Calu3 (cell line): ENCODE data around the gene FITM1. TPM values are rescaled to one million over a fixed set of nuclear protein-coding genes. Genes with fewer than 3 reads are reported as not detected.

Source experiments
- BruUV-seq: library from RNA; stranded (reverse); fragments of 400-500 nt; replicated peaks from 2 replicates; lab custom pipeline; 2021; lab: Mats Ljungman, UMichigan
- CTCF ChIA-PET: fragments of 300-600 bp; sonication (Branson Sonifier 250); formaldehyde crosslinking; loops from one replicate; lab custom pipeline; 2022; ENCODE audit warnings: antibody characterized with exemption; lab: Charles Lee
- DNase-seq: peaks from one replicate; pipeline ENCODE4 v3.0.0; 2022
- H3K27ac Mint-ChIP-seq: one replicate; pipeline ENCODE4 v1.8.0; 2022; ENCODE audit warnings: mixed read lengths; ENCODE audit not compliant: unreplicated experiment
- H3K27me3 Mint-ChIP-seq: one replicate; pipeline ENCODE4 v1.8.0; 2022; ENCODE audit warnings: mixed read lengths; ENCODE audit not compliant: unreplicated experiment
- H3K36me3 Mint-ChIP-seq: one replicate; pipeline ENCODE4 v1.8.0; 2022; ENCODE audit warnings: mild to moderate bottlenecking, moderate library complexity, mixed read lengths; ENCODE audit not compliant: insufficient read depth, unreplicated experiment
- H3K4me1 Mint-ChIP-seq: one replicate; pipeline ENCODE4 v1.8.0; 2022; ENCODE audit warnings: mild to moderate bottlenecking, low read depth, mixed read lengths; ENCODE audit not compliant: unreplicated experiment
- H3K4me3 Mint-ChIP-seq: one replicate; pipeline ENCODE4 v1.8.0; 2022; ENCODE audit warnings: mild to moderate bottlenecking, low read depth, moderate library complexity, mixed read lengths; ENCODE audit not compliant: unreplicated experiment
- H3K9me3 Mint-ChIP-seq: one replicate; pipeline ENCODE4 v1.8.0; 2022; ENCODE audit warnings: low read depth, mixed read lengths; ENCODE audit not compliant: unreplicated experiment
- CTCF ChIP-seq: fragments of 200-600 bp; IDR thresholded peaks from one replicate; pipeline ENCODE4 v1.8.0; 2022; ENCODE audit warnings: antibody characterized with exemption; ENCODE audit not compliant: unreplicated experiment
- intact Hi-C: fragments of 100-400 bp; cut with micrococcal nuclease; formaldehyde crosslinking; loops from one replicate; pipeline ENCODE4 v1.10.0; 2022; ENCODE audit not compliant: unreplicated experiment
- total RNA-seq: library from RNA; stranded (reverse); gene quantifications from 2 replicates; pipeline ENCODE4 v1.2.3, GENCODE V29; 2022

The FITM1 gene
- total RNA-seq, 1 experiment from 2014 or later: 0.47 TPM

DNA sequence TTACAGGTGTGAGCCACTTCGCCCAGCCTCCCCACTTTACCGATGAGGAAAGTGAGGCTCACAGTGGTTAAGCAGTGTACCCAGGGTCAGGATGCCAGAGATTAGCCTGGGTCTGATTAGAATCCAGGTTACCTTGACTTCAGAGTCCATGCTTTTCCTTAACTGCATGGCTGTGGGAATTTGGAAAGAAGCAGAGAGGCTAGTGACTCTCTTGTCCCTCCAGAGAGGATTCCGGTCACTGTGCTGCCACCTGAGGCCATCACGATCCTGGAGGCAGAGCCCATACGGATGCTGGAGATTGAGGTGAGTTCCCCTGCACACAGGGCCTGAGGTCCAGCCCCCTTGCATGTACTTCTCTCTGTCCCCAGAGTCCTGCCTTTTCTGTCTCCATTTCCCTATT, 46.1 kb downstream of the FITM1 start:
- Mint-ChIP-seq H3K4me3 (no peak overlapping the region), H3K27me3 (no peaks in the 10 kb centered on the region), H3K4me1 (no peaks in the 10 kb centered on the region), H3K36me3 (peaks cover 66% of the 10 kb centered on the region), H3K9me3 (no peaks in the 10 kb centered on the region), H3K27ac (no peak overlapping the region)
- CTCF ChIA-PET: no interaction called here
- intact Hi-C loops: no loop called here
- no TSS peak for BruUV-seq
- TF ChIP-seq CTCF: no peak
- no peak for DNase-seq

- CTCF ChIA-PET: no interaction called here
- intact Hi-C loops: no loop called here
- no TSS peak for BruUV-seq
- Mint-ChIP-seq H3K36me3 (peaks cover 63% of the 10 kb centered on the region), H3K9me3 (no peaks in the 10 kb centered on the region), H3K27me3 (no peaks in the 10 kb centered on the region), H3K4me1 (no peaks in the 10 kb centered on the region), H3K4me3 (no peak overlapping the region), H3K27ac (no peak overlapping the region)
- no peak for TF ChIP-seq CTCF
- DNase-seq: no peak
These were observed 46.8 kb downstream of the FITM1 start for GRCh38 chr14:24177041-24177825.

DNA sequence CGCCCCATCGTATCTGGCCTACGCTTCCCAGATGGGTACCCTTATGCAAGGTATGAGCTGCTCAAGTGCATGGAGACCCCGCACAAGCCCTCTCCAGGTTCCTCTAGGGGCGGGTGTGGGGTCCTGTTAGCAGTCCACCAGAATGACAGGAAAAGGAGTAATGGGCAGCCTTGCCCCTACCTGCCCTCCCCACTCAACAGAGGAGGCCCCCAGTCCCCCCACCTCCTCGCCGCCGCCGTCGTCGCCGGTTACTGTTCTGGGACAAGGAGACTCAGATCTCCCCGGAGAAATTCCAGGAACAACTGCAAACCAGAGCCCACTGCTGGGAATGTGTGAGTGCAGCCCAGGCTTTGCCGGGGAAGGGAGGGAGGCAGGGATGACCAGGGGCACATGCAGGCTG, 47.4 kb downstream of the FITM1 start:
- no peaks in the 10 kb centered on the region for H3K9me3 Mint-ChIP-seq
- no peak overlapping the region for H3K27ac Mint-ChIP-seq
- no peak overlapping the region for H3K4me3 Mint-ChIP-seq
- no peaks in the 10 kb centered on the region for H3K27me3 Mint-ChIP-seq
- peaks cover 67% of the 10 kb centered on the region for H3K36me3 Mint-ChIP-seq
- CTCF ChIA-PET: no interaction called here
- BruUV-seq: no TSS peak
- no peak for TF ChIP-seq CTCF
- intact Hi-C loops: no loop called here
- H3K4me1 Mint-ChIP-seq: no peaks in the 10 kb centered on the region
- no peak for DNase-seq

DNA sequence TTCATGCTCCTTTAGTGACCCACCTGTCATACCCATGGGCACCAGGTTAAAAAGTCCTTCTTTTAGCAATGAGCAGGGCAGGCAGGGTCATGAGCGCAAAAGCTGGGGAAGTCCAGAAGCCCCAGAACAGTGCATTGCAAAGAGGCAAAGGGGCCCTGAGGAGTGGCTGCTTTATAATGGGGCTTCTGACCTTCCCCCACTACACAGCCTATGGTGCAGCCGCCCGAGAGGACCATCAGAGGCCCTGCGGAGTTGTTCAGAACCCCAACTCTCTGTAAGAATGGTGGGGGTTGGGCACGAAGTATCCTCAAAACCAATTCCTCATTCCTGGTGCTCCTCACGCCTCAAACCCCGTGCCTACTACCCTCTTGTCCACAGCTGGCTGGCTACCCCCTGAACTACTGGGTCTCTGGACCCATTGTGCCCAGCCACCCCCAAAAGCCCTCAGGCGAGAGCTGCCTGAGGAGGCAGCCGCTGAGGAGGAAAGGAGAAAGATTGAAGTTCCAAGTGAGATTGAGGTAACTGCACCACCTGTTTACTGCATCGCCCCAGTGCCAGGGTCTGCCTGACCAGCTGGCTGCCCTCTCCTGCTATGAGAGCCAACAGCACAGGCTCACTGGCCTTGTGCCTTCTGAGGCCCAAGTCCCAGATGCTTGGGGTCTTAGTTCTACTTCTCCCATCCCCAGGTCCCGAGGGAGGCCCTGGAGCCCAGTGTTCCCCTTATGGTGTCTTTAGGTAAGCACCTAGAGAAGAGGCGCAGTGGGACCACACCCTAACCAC, 48.1 kb downstream of the FITM1 start:
- DNase-seq: no peak
- Mint-ChIP-seq H3K27ac (peak overlapping the region; percentile 31), H3K4me1 (no peaks in the 10 kb centered on the region), H3K27me3 (no peaks in the 10 kb centered on the region), H3K36me3 (peaks cover 70% of the 10 kb centered on the region), H3K4me3 (no peak overlapping the region), H3K9me3 (no peaks in the 10 kb centered on the region)
- intact Hi-C loops: no loop called here
- no TSS peak for BruUV-seq
- no peak for TF ChIP-seq CTCF
- CTCF ChIA-PET: no interaction called here
